ENCODE data around the gene PDCD2L.
"Not testable (repeated sequence)": the region's sequence is repeated elsewhere in the genome, so short reads cannot be mapped to it uniquely, and the experiment has no call there.

Gene PDCD2L

GRCh38 chr19:34380639-34381241 is 23.5 kb upstream of the PDCD2L start:
- no peak for DNase-seq

- no peak for DNase-seq
Observed at GRCh38 chr19:34381399-34382251, 22.6 kb upstream of the PDCD2L start.

GRCh38 chr19:34382471-34382870 is 21.7 kb upstream of the PDCD2L start:
- no peak for DNase-seq

- no peak for DNase-seq
Observed at GRCh38 chr19:34383599-34383998, 20.6 kb upstream of the PDCD2L start.

- no peak for DNase-seq
Observed at GRCh38 chr19:34386645-34387445, 17.4 kb upstream of the PDCD2L start.

GRCh38 chr19:34387446-34387810 is 16.8 kb upstream of the PDCD2L start:
- DNase-seq, result no peak

GRCh38 chr19:34388745-34389144 is 15.5 kb upstream of the PDCD2L start:
- not testable (repeated sequence) for DNase-seq

- DNase-seq, result no peak
Observed at GRCh38 chr19:34391813-34392212, 12.4 kb upstream of the PDCD2L start.

GRCh38 chr19:34393031-34393430 is 11.2 kb upstream of the PDCD2L start:
- DNase-seq, result no peak

- DNase-seq, result no peak
Observed at GRCh38 chr19:34393629-34394028, 10.6 kb upstream of the PDCD2L start.

GRCh38 chr19:34397853-34398252 is 6.3 kb upstream of the PDCD2L start:
- DNase-seq, result no peak

- DNase-seq, result no peak
Observed at GRCh38 chr19:34399886-34400285, 4.3 kb upstream of the PDCD2L start.

GRCh38 chr19:34400844-34401243 is 3.4 kb upstream of the PDCD2L start:
- DNase-seq, result not testable (repeated sequence)

GRCh38 chr19:34402074-34402600 is 2.1 kb upstream of the PDCD2L start:
- no peak for DNase-seq

GRCh38 chr19:34403784-34404108 is 453 bp upstream of the PDCD2L start:
- DNase-seq, result no peak

- DNase-seq, result no peak
Observed at GRCh38 chr19:34405892-34406660, 1.9 kb downstream of the PDCD2L start.

GRCh38 chr19:34408411-34408810 is 4.2 kb downstream of the PDCD2L start:
- no peak for DNase-seq

- no peak for DNase-seq
Observed at GRCh38 chr19:34409189-34410164, 5.3 kb downstream of the PDCD2L start.

- DNase-seq, result no peak
Observed at GRCh38 chr19:34411216-34411615, 7.0 kb downstream of the PDCD2L start.

- no peak for DNase-seq
Observed at GRCh38 chr19:34416021-34416545, 11.9 kb downstream of the PDCD2L start.

- DNase-seq, result no peak
Observed at GRCh38 chr19:34418300-34418699, 14.1 kb downstream of the PDCD2L start.
